ENCODE measurements around the gene OR2V2.

Gene OR2V2

GRCh38 chr5:181114284-181114843 is 33.0 kb upstream of the OR2V2 start:
- no peak overlapping the region for H3K4me3 ChIP-seq (ENCODE audit: low read depth, low read length)
- TF ChIP-seq CTCF (IDR thresholded peaks at IDR 0.05; ENCODE audit: borderline replicate concordance, insufficient read depth, low read depth, low read length) = no peak

- no peak overlapping the region for H3K4me3 ChIP-seq (ENCODE audit: low read depth, low read length)
- TF ChIP-seq CTCF (IDR thresholded peaks at IDR 0.05; ENCODE audit: borderline replicate concordance, insufficient read depth, low read depth, low read length) = no peak
Observed at GRCh38 chr5:181114844-181115778, 32.3 kb upstream of the OR2V2 start.

DNA sequence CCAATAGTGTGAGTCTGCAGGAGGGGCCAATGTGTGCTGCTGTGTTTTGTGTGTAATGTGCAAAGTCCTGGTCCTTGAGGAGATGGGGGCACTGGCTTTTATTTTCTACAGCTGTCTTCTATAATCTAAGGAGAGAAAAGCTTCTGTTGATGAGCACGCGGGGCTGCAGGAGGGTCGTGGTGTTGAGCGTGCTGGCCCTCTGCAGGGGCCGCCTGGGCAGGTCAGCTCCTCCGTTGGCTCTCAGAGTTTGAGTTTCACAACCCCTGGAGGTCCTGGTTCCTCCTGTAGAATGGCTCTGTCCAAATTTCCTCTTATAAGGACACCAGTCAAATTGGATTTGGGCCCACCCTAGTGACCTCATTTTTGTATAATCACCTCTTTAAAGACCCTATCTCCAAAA is 29.0 kb upstream of the OR2V2 start:
- no peak for TF ChIP-seq CTCF (IDR thresholded peaks at IDR 0.05; ENCODE audit: borderline replicate concordance, insufficient read depth, low read depth, low read length)
- H3K4me3 ChIP-seq (ENCODE audit: low read depth, low read length) = no peak overlapping the region

GRCh38 chr5:181119105-181119504 is 28.3 kb upstream of the OR2V2 start:
- no peak for TF ChIP-seq CTCF (IDR thresholded peaks at IDR 0.05; ENCODE audit: borderline replicate concordance, insufficient read depth, low read depth, low read length)
- H3K4me3 ChIP-seq (ENCODE audit: low read depth, low read length) = no peak overlapping the region

DNA sequence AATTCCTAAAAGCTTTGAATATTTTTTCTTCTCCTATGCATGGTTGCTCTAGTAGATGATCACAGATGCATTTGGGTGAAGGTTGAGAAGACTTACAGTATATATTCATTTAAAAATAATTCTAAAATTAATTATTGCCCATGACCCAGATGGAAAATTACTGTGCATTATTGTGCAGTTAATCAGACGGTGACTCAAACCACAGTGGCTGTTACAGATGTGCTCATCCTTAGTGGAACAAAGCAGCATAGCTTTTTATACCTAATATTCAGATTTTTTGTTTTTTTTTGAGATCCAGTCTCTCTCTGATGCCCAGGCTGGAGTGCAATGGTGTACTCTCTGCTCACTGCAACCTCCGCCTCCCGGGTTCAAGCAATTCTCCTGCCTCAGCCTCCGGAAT is 27.1 kb upstream of the OR2V2 start:
- no peak overlapping the region for H3K4me3 ChIP-seq (ENCODE audit: low read depth, low read length)
- no peak for TF ChIP-seq CTCF (IDR thresholded peaks at IDR 0.05; ENCODE audit: borderline replicate concordance, insufficient read depth, low read depth, low read length)

DNA sequence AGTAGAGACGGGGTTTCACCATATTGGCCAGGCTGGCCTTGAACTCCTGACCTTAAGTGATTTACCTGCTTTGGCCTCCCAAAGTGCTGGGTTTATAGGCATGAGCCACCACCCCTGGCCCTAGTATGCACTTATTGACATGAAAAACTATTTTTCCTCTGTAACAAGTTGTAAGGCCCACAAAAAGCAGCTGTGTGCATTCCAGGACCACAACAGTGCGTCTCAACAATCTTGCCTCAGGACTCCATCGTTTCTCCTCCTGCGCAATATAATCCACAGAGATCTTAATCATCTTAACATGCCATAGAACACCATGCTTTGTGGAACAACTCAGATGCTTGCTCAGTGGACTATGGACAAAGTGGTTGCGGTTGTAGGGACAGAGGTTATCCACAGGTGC is 26.6 kb upstream of the OR2V2 start:
- TF ChIP-seq CTCF (IDR thresholded peaks at IDR 0.05; ENCODE audit: borderline replicate concordance, insufficient read depth, low read depth, low read length) = no peak
- H3K4me3 ChIP-seq (ENCODE audit: low read depth, low read length) = no peak overlapping the region
